IPS-NIHi11 (cell line): ENCODE results near the gene LIN9.
"Not testable (repeated sequence)": the region's sequence is repeated elsewhere in the genome, so short reads cannot be mapped to it uniquely, and the experiment has no call there.

Experiments
- DNase-seq: peaks from one replicate; pipeline ENCODE4 v3.0.0; 2012; ENCODE audit warnings: mixed read lengths, low spot score

Gene LIN9

GRCh38 chr1:226272233-226272902 is 36.6 kb downstream of the LIN9 start:
- not testable (repeated sequence) for DNase-seq

GRCh38 chr1:226268421-226269124 is 40.4 kb downstream of the LIN9 start:
- DNase-seq = no peak

- DNase-seq = no peak
Observed at GRCh38 chr1:226261818-226262217, 47.1 kb downstream of the LIN9 start.

- no peak for DNase-seq
Observed at GRCh38 chr1:226255380-226255779, 53.6 kb downstream of the LIN9 start.

- no peak for DNase-seq
Observed at GRCh38 chr1:226253933-226254332, 55.0 kb downstream of the LIN9 start.

- DNase-seq = not testable (repeated sequence)
Observed at GRCh38 chr1:226252841-226253240, 56.1 kb downstream of the LIN9 start.

GRCh38 chr1:226250511-226250910 is 58.5 kb downstream of the LIN9 start:
- no peak for DNase-seq

- no peak for DNase-seq
Observed at GRCh38 chr1:226248796-226249195, 60.2 kb downstream of the LIN9 start.

GRCh38 chr1:226248091-226248490 is 60.9 kb downstream of the LIN9 start:
- no peak for DNase-seq

- no peak for DNase-seq
Observed at GRCh38 chr1:226239421-226239820, 69.5 kb downstream of the LIN9 start.

GRCh38 chr1:226236826-226237225 is 72.1 kb downstream of the LIN9 start:
- DNase-seq = no peak

- no peak for DNase-seq
Observed at GRCh38 chr1:226233806-226234205, 75.2 kb downstream of the LIN9 start.

GRCh38 chr1:226233293-226233692 is 75.7 kb downstream of the LIN9 start:
- DNase-seq = no peak

GRCh38 chr1:226226601-226227000 is 82.4 kb downstream of the LIN9 start:
- DNase-seq = no peak

- no peak for DNase-seq
Observed at GRCh38 chr1:226223786-226224244, 85.1 kb downstream of the LIN9 start.

- peak; percentile 81 for DNase-seq
Observed at GRCh38 chr1:226223157-226223785, 85.7 kb downstream of the LIN9 start, which contains the start of gene MIXL1. Gene MIXL1, plus strand, starts transcription at chr1:226223664. Its CDS starts 18 bp downstream, at chr1:226223682.

- DNase-seq = no peak
Observed at GRCh38 chr1:226222686-226223085, 86.3 kb downstream of the LIN9 start.

GRCh38 chr1:226220473-226221189 is 88.3 kb downstream of the LIN9 start:
- no peak for DNase-seq

GRCh38 chr1:226217273-226217672 is 91.7 kb downstream of the LIN9 start:
- no peak for DNase-seq

GRCh38 chr1:226216056-226216455 is 92.9 kb downstream of the LIN9 start:
- no peak for DNase-seq

GRCh38 chr1:226215239-226215638 is 93.7 kb downstream of the LIN9 start:
- no peak for DNase-seq

GRCh38 chr1:226212545-226212944 is 96.4 kb downstream of the LIN9 start:
- no peak for DNase-seq
